Prostate gland (tissue), 2 donors: Measurements from ENCODE around the gene S100A10.

ENCODE experiments used
- CTCF ChIP-seq, 4 experiments: fragments of 200-600 bp in 2 of 4; fragments of 450-650 bp in 2 of 4; sonication (generic) in 2 of 4; IDR thresholded peaks; 1 replicate in 3 of 4; 2 replicates in 1 of 4; pipeline ENCODE4 v1.5.1; 2016 to 2019; ENCODE audit warnings: antibody characterized with exemption in 4 of 4, mild to moderate bottlenecking in 2 of 4, moderate library complexity in 2 of 4
- POLR2A ChIP-seq: fragments of 450-650 bp; IDR thresholded peaks from one replicate; pipeline ENCODE4 v1.6.1; 2016; ENCODE audit warnings: antibody characterized with exemption, mild to moderate bottlenecking
- POLR2AphosphoS5 ChIP-seq: sonication (generic); formaldehyde crosslinking; IDR thresholded peaks from one replicate; pipeline ENCODE4 v1.6.1; 2017; ENCODE audit warnings: antibody characterized with exemption

DNA sequence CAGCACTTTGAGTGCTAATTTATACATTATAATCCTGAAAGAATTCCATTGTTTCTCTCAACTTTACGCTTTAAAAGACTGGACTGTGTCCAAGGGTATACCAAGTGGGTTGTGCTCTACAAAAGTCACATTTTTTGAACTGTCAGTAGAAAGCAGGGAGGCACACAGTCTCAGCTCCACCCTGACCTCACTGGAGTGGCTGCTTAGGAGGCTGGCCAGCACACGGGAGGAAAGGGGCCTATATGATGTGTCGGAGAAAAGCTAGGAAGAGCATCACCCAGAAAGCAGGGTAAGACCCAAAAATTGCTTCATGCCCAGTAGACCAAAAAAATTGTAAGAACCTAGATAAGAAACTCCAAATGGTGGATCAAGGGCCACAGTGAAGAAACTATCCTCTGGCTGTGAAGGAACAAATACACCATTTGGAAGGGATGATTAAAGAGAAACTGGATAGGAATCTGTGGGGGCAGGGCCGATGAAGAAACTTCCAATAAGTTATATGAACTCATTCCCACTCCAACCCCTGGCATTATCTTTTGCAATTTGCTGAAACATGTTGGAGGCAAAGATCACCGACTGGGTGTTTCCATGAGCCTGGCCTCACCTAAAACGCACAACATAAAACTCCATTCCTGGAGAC lies 1.9 kb downstream of the S100A10 start:
- TF ChIP-seq POLR2A: no peak
- TF ChIP-seq CTCF (IDR thresholded peaks at IDR 0.05): no peak
- no peak for TF ChIP-seq POLR2AphosphoS5
